WTC11 (cell line): Measurements from ENCODE around the gene PLA2G4E. TPM values are rescaled to one million over a fixed set of nuclear protein-coding genes. Genes with fewer than 3 reads are reported as not detected.

Experiments
- ATAC-seq: fragments of 200-7000 bp; cut with Tn5 transposase; 2 replicates; pipeline ENCODE4 v1.10.0; 2021; ENCODE audit warnings: mild to moderate bottlenecking, moderate library complexity
- CTCF ChIA-PET: fragments of 300-600 bp; sonication (Branson Sonifier 250); formaldehyde crosslinking; loops from one replicate; lab custom pipeline; 2021; ENCODE audit warnings: antibody characterized with exemption; lab: Charles Lee
- POLR2A ChIA-PET: fragments of 350-600 bp; sonication (Branson Sonifier 250); formaldehyde crosslinking; loops from one replicate; lab custom pipeline; 2021; ENCODE audit warnings: antibody characterized with exemption; lab: Charles Lee
- DNase-seq: peaks from one replicate; pipeline ENCODE4 v3.0.0; 2021; ENCODE audit warnings: low spot score
- H3K27ac Mint-ChIP-seq: 2 replicates; pipeline ENCODE4 v1.8.0; 2021; ENCODE audit warnings: mixed read lengths
- H3K27me3 Mint-ChIP-seq: 2 replicates; pipeline ENCODE4 v1.8.0; 2021; ENCODE audit warnings: low read depth, mild to moderate bottlenecking, moderate library complexity, mixed read lengths
- H3K36me3 Mint-ChIP-seq: 2 replicates; pipeline ENCODE4 v1.8.0; 2021; ENCODE audit warnings: mixed read lengths
- H3K4me1 Mint-ChIP-seq: 2 replicates; pipeline ENCODE4 v1.8.0; 2022; ENCODE audit warnings: mixed read lengths
- H3K4me3 Mint-ChIP-seq: 2 replicates; pipeline ENCODE4 v1.8.0; 2021; ENCODE audit warnings: mild to moderate bottlenecking, moderate library complexity, mixed read lengths
- H3K9me3 Mint-ChIP-seq: 2 replicates; pipeline ENCODE4 v1.8.0; 2021; ENCODE audit warnings: mixed read lengths
- AR ChIP-seq: fragments of 250-450 bp; sonication (Bioruptor Pico); IDR thresholded peaks from 2 replicates; pipeline ENCODE4 v1.9.0; 2021; ENCODE audit warnings: mild to moderate bottlenecking
- ATF2 ChIP-seq: sonication (generic); formaldehyde crosslinking; IDR thresholded peaks from 2 replicates; pipeline ENCODE4 v1.8.1; 2022; ENCODE audit warnings: low read depth, missing genetic modification reagents, borderline replicate concordance
- ATF6 ChIP-seq: sonication (generic); formaldehyde crosslinking; IDR thresholded peaks from 2 replicates; pipeline ENCODE4 v1.8.1; 2023; ENCODE audit warnings: mild to moderate bottlenecking, missing genetic modification reagents
- CDX4 ChIP-seq: fragments of 250-450 bp; sonication (Bioruptor Pico); IDR thresholded peaks from 2 replicates; pipeline ENCODE4 v1.9.0; 2021; ENCODE audit warnings: moderate library complexity, mild to moderate bottlenecking, inconsistent platforms, borderline replicate concordance
- CREB1 ChIP-seq: sonication (generic); formaldehyde crosslinking; IDR thresholded peaks from 2 replicates; pipeline ENCODE4 v1.8.0; 2023; ENCODE audit warnings: mild to moderate bottlenecking, missing genetic modification reagents
- ERG ChIP-seq: fragments of 250-450 bp; sonication (Bioruptor Pico); IDR thresholded peaks from 2 replicates; pipeline ENCODE4 v1.8.0; 2021; ENCODE audit warnings: mild to moderate bottlenecking
- FOXJ3 ChIP-seq: sonication (generic); formaldehyde crosslinking; IDR thresholded peaks from 2 replicates; pipeline ENCODE4 v1.9.0; 2021; ENCODE audit warnings: missing genetic modification reagents, mild to moderate bottlenecking, borderline replicate concordance
- FOXK1 ChIP-seq: sonication (generic); formaldehyde crosslinking; IDR thresholded peaks from 2 replicates; pipeline ENCODE4 v1.8.0; 2022; ENCODE audit warnings: mild to moderate bottlenecking, moderate library complexity, missing genetic modification reagents
- FOXP1 ChIP-seq: sonication (generic); formaldehyde crosslinking; IDR thresholded peaks from 2 replicates; pipeline ENCODE4 v1.8.0; 2022; ENCODE audit warnings: missing genetic modification reagents, mild to moderate bottlenecking, moderate library complexity, borderline replicate concordance
- IRF2 ChIP-seq: sonication (generic); formaldehyde crosslinking; IDR thresholded peaks from 2 replicates; pipeline ENCODE4 v1.8.0; 2022; ENCODE audit warnings: low read depth, missing genetic modification reagents, borderline replicate concordance
- KAT7 ChIP-seq: sonication (generic); formaldehyde crosslinking; IDR thresholded peaks from 2 replicates; pipeline ENCODE4 v1.8.1; 2023; ENCODE audit warnings: missing genetic modification reagents, mild to moderate bottlenecking, borderline replicate concordance
- MAX ChIP-seq: sonication (generic); formaldehyde crosslinking; IDR thresholded peaks from 2 replicates; pipeline ENCODE4 v1.8.0; 2022; ENCODE audit warnings: mild to moderate bottlenecking, missing genetic modification reagents
- MLX ChIP-seq: sonication (generic); formaldehyde crosslinking; IDR thresholded peaks from 2 replicates; pipeline ENCODE4 v1.8.1; 2023; ENCODE audit warnings: mild to moderate bottlenecking, missing genetic modification reagents, moderate library complexity
- MXD4 ChIP-seq: fragments of 250-450 bp; sonication (Bioruptor Pico); IDR thresholded peaks from 2 replicates; pipeline ENCODE4 v1.8.0; 2021; ENCODE audit warnings: mild to moderate bottlenecking, moderate library complexity, borderline replicate concordance
- MYBL2 ChIP-seq: sonication (generic); formaldehyde crosslinking; IDR thresholded peaks from 2 replicates; pipeline ENCODE4 v1.8.1; 2023; ENCODE audit warnings: mild to moderate bottlenecking, moderate library complexity, missing genetic modification reagents
- SOX15 ChIP-seq: fragments of 250-450 bp; sonication (Bioruptor Pico); IDR thresholded peaks from 2 replicates; pipeline ENCODE4 v1.9.0; 2021; ENCODE audit warnings: mild to moderate bottlenecking
- SP1 ChIP-seq: sonication (generic); formaldehyde crosslinking; conservative IDR thresholded peaks from 2 replicates; pipeline ENCODE4 v1.8.1; 2022; ENCODE audit warnings: missing genetic modification reagents
- ZNF232 ChIP-seq: sonication (generic); formaldehyde crosslinking; IDR thresholded peaks from 2 replicates; pipeline ENCODE4 v1.8.0; 2022; ENCODE audit warnings: mild to moderate bottlenecking, missing genetic modification reagents
- ZNF423 ChIP-seq: fragments of 250-450 bp; sonication (Bioruptor Pico); IDR thresholded peaks from 2 replicates; pipeline ENCODE4 v2.1.2; 2022; ENCODE audit warnings: mild to moderate bottlenecking, moderate library complexity
- ZNF532 ChIP-seq: fragments of 250-450 bp; sonication (Bioruptor Pico); IDR thresholded peaks from 2 replicates; pipeline ENCODE4 v1.9.0; 2021; ENCODE audit warnings: mild to moderate bottlenecking, borderline replicate concordance
- total RNA-seq: library from RNA; stranded (reverse); gene quantifications from 3 replicates; pipeline ENCODE4 v1.2.3, GENCODE V29; 2021

Gene PLA2G4E
- total RNA-seq, 1 experiment from 2014 or later = not detected

GRCh38 chr15:41988896-41989572 is 31.8 kb downstream of the PLA2G4E start:
- no peak overlapping the region for H3K4me3 Mint-ChIP-seq
- H3K27me3 Mint-ChIP-seq = no peaks in the 10 kb centered on the region
- H3K9me3 Mint-ChIP-seq = no peaks in the 10 kb centered on the region
- DNase-seq (no peak), ATAC-seq (peak; percentile 25)
- TF ChIP-seq FOXJ3 = no peak
- no peak for TF ChIP-seq IRF2 (CRISPR knock-in tag)
- H3K36me3 Mint-ChIP-seq = no peaks in the 10 kb centered on the region
- H3K27ac Mint-ChIP-seq = no peak overlapping the region
- peaks cover 6% of the 10 kb centered on the region for H3K4me1 Mint-ChIP-seq
- CTCF ChIA-PET = interaction anchor here (0.6 to 7.5 kb wide), 37 partner anchors 8 to 396 kb away, joined by 3 to 121 read pairs (median 7); partner anchors contain the start of gene EHD4
- POLR2A ChIA-PET = interaction anchor here (0.6 to 1.2 kb wide), 4 partner anchors 9 to 91 kb away, joined by 3 to 8 read pairs (median 3); partner anchors contain the start of gene EHD4

GRCh38 chr15:41987925-41988275 is 32.9 kb downstream of the PLA2G4E start:
- Mint-ChIP-seq H3K27ac (no peak overlapping the region), H3K36me3 (no peaks in the 10 kb centered on the region), H3K9me3 (no peaks in the 10 kb centered on the region), H3K27me3 (no peaks in the 10 kb centered on the region), H3K4me3 (no peak overlapping the region), H3K4me1 (peaks cover 6% of the 10 kb centered on the region)
- CTCF ChIA-PET = interaction anchor here (0.5 to 7.5 kb wide), 8 partner anchors 10 to 1637 kb away, joined by 3 to 121 read pairs (median 16); partner anchors contain the start of gene EHD4
- DNase-seq = no peak
- POLR2A ChIA-PET = no interaction called here
- no peak for ATAC-seq
- TF ChIP-seq KAT7 (CRISPR knock-in tag) (no peak), MLX (no peak), ZNF532 (CRISPR knock-in tag) (no peak), MYBL2 (CRISPR knock-in tag) (no peak), MXD4 (no peak), FOXP1 (CRISPR knock-in tag) (no peak), ATF2 (CRISPR knock-in tag) (no peak), CREB1 (CRISPR knock-in tag) (no peak), AR (CRISPR knock-in tag) (no peak), MAX (CRISPR knock-in tag) (no peak), CDX4 (CRISPR knock-in tag) (no peak), FOXJ3 (no peak), ERG (CRISPR knock-in tag) (no peak), SP1 (CRISPR knock-in tag) (no peak), SOX15 (CRISPR knock-in tag) (no peak), ATF6 (no peak), ZNF232 (no peak), FOXK1 (CRISPR knock-in tag) (no peak), ZNF423 (CRISPR knock-in tag) (no peak)
- TF ChIP-seq, all 79 proteins: peak for 0
